Measurements from ENCODE around the gene KCNMA1. TPM values are rescaled to one million over a fixed set of nuclear protein-coding genes. Genes with fewer than 3 reads are reported as not detected.

The KCNMA1 gene
- total RNA-seq, 1 donor from 2014 or later = 94.3 TPM

DNA sequence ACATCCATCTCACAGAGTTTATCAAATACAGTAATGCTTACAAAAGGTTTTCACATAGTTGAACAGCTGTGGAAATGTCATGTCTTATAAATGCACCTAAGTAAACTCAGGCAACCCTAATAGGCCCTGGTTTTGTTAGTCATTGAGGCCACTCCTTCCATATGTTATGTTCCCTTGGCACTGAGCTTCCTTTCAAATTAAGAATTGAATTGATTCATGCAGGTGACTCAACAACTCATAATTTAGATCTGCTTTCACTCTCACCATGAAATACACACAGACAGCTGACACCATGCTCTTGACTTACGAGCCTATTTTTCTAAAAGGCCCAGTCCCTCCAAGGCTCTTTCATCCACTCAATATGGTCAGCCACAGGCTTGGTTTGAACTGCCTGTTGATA is 476.9 kb downstream of the KCNMA1 start:
- intact Hi-C loops (cut with DNase I) = loop anchor here (10.0 kb wide), 1 partner anchor 554 kb away; no protein-coding TSS in a partner anchor

DNA sequence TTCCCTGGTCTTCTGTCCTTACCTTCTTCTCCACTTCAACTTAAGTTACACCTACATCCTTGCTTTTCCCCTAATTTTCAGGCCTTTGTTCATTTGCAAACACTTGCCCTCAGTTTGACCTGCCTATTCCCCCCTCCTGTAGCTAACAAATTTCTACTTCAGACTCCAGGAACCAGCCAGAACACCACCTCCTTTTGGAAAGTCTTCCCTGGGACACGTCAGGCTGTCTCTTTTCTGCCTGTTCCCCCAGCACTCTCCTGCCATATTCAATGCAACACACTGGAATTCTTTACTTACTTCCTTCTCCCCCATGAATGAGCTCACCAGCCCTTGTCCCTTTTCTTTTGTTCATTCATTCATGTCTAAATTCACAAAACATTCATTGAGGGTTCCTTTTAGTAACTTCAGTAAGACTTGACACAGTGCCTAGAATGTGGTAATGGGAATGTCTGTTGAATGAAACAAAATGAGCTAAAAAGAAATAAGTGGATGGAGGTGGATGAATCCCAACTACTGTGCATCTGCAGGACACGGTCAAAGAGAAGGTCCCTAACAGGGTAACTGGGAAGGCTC is 478.0 kb downstream of the KCNMA1 start:
- no peak for DNase-seq (ENCODE audit: extremely low spot score in 2 of 2)
- Histone ChIP-seq H3K4me1 (peaks cover 47% of the 10 kb centered on the region), H3K27me3 (no peaks in the 10 kb centered on the region), H3K27ac (no peak overlapping the region), H3K36me3 (no peaks in the 10 kb centered on the region), H3K4me3 (no peak overlapping the region), H3K9me3 (no peaks in the 10 kb centered on the region)
- TF ChIP-seq, protein P1, sequence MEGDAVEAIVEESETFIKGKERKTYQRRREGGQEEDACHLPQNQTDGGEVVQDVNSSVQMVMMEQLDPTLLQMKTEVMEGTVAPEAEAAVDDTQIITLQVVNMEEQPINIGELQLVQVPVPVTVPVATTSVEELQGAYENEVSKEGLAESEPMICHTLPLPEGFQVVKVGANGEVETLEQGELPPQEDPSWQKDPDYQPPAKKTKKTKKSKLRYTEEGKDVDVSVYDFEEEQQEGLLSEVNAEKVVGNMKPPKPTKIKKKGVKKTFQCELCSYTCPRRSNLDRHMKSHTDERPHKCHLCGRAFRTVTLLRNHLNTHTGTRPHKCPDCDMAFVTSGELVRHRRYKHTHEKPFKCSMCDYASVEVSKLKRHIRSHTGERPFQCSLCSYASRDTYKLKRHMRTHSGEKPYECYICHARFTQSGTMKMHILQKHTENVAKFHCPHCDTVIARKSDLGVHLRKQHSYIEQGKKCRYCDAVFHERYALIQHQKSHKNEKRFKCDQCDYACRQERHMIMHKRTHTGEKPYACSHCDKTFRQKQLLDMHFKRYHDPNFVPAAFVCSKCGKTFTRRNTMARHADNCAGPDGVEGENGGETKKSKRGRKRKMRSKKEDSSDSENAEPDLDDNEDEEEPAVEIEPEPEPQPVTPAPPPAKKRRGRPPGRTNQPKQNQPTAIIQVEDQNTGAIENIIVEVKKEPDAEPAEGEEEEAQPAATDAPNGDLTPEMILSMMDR (IDR thresholded peaks at IDR 0.05) = no peak
- no peak for TF ChIP-seq POLR2A (IDR thresholded peaks at IDR 0.05)
- TF ChIP-seq POLR2AphosphoS5 (IDR thresholded peaks at IDR 0.05; ENCODE audit: insufficient read depth in 1 of 2, low read depth in 1 of 2) = no peak
- intact Hi-C loops (cut with DNase I) = loop anchor here (10.0 kb wide), 1 partner anchor 555 kb away; no protein-coding TSS in a partner anchor

More for the DNA sequence above, 476.9 kb downstream of the KCNMA1 start:
- Histone ChIP-seq H3K4me1 (peaks cover 57% of the 10 kb centered on the region), H3K27me3 (no peaks in the 10 kb centered on the region), H3K27ac (no peak overlapping the region), H3K36me3 (no peaks in the 10 kb centered on the region), H3K4me3 (no peak overlapping the region), H3K9me3 (no peaks in the 10 kb centered on the region)
- no peak for DNase-seq (ENCODE audit: extremely low spot score in 2 of 2)
- TF ChIP-seq POLR2AphosphoS5 (IDR thresholded peaks at IDR 0.05; ENCODE audit: insufficient read depth in 1 of 2, low read depth in 1 of 2) = peak in 1 of 2 donors; percentile 75
- no peak for TF ChIP-seq POLR2A (IDR thresholded peaks at IDR 0.05)
- TF ChIP-seq, protein P1 (IDR thresholded peaks at IDR 0.05) = no peak

DNA sequence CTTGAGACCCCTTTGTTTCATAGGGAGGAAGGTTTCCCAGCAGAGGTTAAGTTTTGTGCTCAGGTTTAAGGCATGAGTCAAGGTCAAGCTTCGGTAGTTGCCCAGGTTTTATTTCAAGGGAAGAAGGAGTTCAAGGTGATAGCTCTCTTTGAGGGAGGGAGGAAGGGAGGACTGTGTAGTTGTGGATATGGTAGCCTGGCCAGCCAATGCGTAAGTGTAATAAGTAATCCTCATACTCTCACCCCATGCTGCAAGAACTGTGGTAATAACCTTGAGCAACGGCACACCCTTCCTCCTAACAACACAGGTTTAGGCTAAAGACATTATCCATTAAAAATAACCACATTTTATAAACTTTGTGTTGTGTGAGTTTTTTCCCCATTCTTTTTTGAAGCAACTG is 478.9 kb downstream of the KCNMA1 start:
- TF ChIP-seq POLR2A (IDR thresholded peaks at IDR 0.05) (no peak), POLR2AphosphoS5 (IDR thresholded peaks at IDR 0.05; ENCODE audit: insufficient read depth in 1 of 2, low read depth in 1 of 2) (no peak)
- TF ChIP-seq, protein P1 (IDR thresholded peaks at IDR 0.05) = no peak
- Histone ChIP-seq H3K36me3 (no peaks in the 10 kb centered on the region), H3K4me3 (no peak overlapping the region), H3K4me1 (peaks cover 37% of the 10 kb centered on the region), H3K9me3 (no peaks in the 10 kb centered on the region), H3K27me3 (no peaks in the 10 kb centered on the region), H3K27ac (no peak overlapping the region)
- intact Hi-C loops (cut with DNase I) = no loop called here
- no peak for DNase-seq (ENCODE audit: extremely low spot score in 2 of 2)

DNA sequence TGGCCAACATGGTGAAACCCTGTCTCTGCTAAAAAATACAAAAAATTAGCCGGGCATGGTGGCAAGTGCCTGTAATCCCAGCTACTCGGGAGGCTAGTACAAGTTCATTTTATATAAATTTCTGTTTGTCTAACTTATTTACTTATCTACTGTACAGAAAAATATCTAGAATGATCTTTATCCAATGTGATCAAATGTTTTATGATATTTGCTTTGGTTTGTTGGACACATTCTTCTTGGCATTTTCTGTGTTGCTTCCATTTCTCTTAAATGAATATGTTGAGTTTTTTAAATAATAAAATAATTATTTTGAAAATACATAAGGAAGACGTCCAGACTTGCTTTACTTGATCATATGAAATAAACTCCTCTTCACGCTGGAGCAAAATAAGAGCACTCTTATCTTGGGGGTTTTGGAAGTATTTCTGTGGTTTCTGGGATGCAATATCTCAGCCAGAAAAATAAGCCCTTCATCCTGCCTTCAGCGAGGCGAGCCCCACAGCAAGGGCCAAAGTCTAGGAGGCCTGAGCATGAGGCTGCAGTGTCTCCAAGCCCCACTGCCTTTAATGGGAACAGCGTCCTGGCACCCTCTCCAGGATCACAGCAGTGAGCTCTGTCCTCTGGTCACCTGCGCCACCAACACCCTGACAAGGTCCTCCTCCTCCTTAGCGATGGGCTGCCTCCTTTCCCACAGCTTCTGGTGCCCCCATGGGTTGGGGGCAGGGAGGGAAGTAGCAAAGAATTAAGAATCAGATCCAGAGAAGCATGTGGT is 480.2 kb downstream of the KCNMA1 start:
- no peak for DNase-seq (ENCODE audit: extremely low spot score in 2 of 2)
- H3K36me3 ChIP-seq = no peaks in the 10 kb centered on the region
- no peak for TF ChIP-seq POLR2A (IDR thresholded peaks at IDR 0.05)
- TF ChIP-seq, protein P1 (IDR thresholded peaks at IDR 0.05) = no peak
- TF ChIP-seq POLR2AphosphoS5 (IDR thresholded peaks at IDR 0.05; ENCODE audit: insufficient read depth in 1 of 2, low read depth in 1 of 2) = no peak
- no peaks in the 10 kb centered on the region for H3K9me3 ChIP-seq
- peaks cover 33% of the 10 kb centered on the region for H3K4me1 ChIP-seq
- H3K4me3 ChIP-seq = no peak overlapping the region
- no peak overlapping the region for H3K27ac ChIP-seq
- intact Hi-C loops (cut with DNase I) = no loop called here
- no peaks in the 10 kb centered on the region for H3K27me3 ChIP-seq

DNA sequence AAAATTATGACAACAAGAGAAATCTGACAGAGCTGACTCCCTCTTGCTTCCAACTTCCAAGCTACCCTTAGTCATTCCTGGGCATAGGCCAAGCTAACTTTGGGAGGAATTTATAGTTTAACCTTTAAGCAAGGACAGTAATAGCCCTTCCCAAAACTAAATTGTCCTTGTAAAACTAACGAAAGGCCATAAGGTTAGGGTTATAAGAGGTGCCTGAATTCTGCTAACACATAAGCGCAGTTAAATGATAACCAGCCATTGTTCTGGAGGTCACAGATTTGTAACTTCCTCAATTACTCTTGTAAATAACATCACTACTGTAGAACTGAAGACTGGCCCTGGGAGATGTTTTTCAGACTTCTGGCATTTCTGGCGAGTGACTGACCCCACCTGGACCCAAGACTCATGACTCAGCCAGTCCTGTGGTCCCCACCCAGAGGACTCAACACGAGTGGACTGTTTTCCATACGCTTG is 481.2 kb downstream of the KCNMA1 start:
- Histone ChIP-seq H3K36me3 (no peaks in the 10 kb centered on the region), H3K27ac (no peak overlapping the region), H3K4me3 (no peak overlapping the region), H3K27me3 (no peaks in the 10 kb centered on the region), H3K4me1 (peaks cover 32% of the 10 kb centered on the region), H3K9me3 (no peaks in the 10 kb centered on the region)
- intact Hi-C loops (cut with DNase I) = no loop called here
- DNase-seq (ENCODE audit: extremely low spot score in 2 of 2) = no peak
- TF ChIP-seq, protein P1 (IDR thresholded peaks at IDR 0.05) = no peak
- TF ChIP-seq POLR2A (IDR thresholded peaks at IDR 0.05) = no peak

Data from vagina (tissue), 2 donors.